PC-3 (cell line): ENCODE results near the gene CACNA2D2. TPM values are rescaled to one million over a fixed set of nuclear protein-coding genes. Genes with fewer than 3 reads are reported as not detected.

Experiments
- ATAC-seq: fragments of 200-7000 bp; cut with Tn5 transposase; 2 replicates; pipeline ENCODE4 v1.9.1; 2020; ENCODE audit warnings: mild to moderate bottlenecking, moderate library complexity
- BruUV-seq: library from RNA; stranded (reverse); fragments of 400-500 nt; replicated peaks from 2 replicates; lab custom pipeline; 2021; lab: Mats Ljungman, UMichigan
- CTCF ChIA-PET: fragments of 300-600 bp; sonication (Branson Sonifier 250); formaldehyde crosslinking; loops from one replicate; lab custom pipeline; 2022; ENCODE audit warnings: antibody characterized with exemption; lab: Charles Lee
- POLR2A ChIA-PET: fragments of 300-600 bp; sonication (Branson Sonifier 250); formaldehyde crosslinking; loops from one replicate; lab custom pipeline; 2022; ENCODE audit warnings: antibody characterized with exemption; ENCODE audit not compliant: unreplicated experiment; lab: Charles Lee
- DNase-seq: peaks from one replicate; pipeline ENCODE4 v3.0.0-alpha.2; 2015
- H2AFZ ChIP-seq: fragments of 300-600 bp; sonication (generic); 2 replicates; pipeline ENCODE4 v1.6.0; 2016; ENCODE audit warnings: antibody characterized with exemption, low read length
- H3F3A ChIP-seq: fragments of 300-600 bp; sonication (generic); one replicate; pipeline ENCODE4 v1.6.0; 2017; ENCODE audit warnings: antibody characterized with exemption, low read length, control low read depth, mild to moderate bottlenecking; ENCODE audit not compliant: unreplicated experiment
- H3K27ac ChIP-seq: fragments of 300-600 bp; sonication (generic); 2 replicates; pipeline ENCODE4 v1.5.1; 2016; ENCODE audit warnings: mild to moderate bottlenecking, low read length
- H3K27me3 ChIP-seq: fragments of 300-600 bp; sonication (generic); 2 replicates; pipeline ENCODE4 v1.6.1; 2016; ENCODE audit warnings: low read length, mixed read lengths
- H3K36me3 ChIP-seq: fragments of 300-600 bp; sonication (generic); 2 replicates; pipeline ENCODE4 v1.6.1; 2016; ENCODE audit warnings: low read depth, mixed run types, low read length, mixed read lengths
- H3K4me1 ChIP-seq: fragments of 300-600 bp; sonication (generic); 2 replicates; pipeline ENCODE4 v1.5.1; 2016; ENCODE audit warnings: low read length; ENCODE audit not compliant: insufficient read depth
- H3K4me2 ChIP-seq: fragments of 300-600 bp; sonication (generic); 2 replicates; pipeline ENCODE4 v1.6.0; 2016; ENCODE audit warnings: low read length
- H3K4me3 ChIP-seq: fragments of 300-600 bp; sonication (generic); 2 replicates; pipeline ENCODE4 v1.5.1; 2016; ENCODE audit warnings: mild to moderate bottlenecking, low read length, mixed read lengths
- H3K79me2 ChIP-seq: fragments of 300-600 bp; sonication (generic); 2 replicates; pipeline ENCODE4 v1.6.1; 2017; ENCODE audit warnings: low read length, mixed read lengths
- H3K9ac ChIP-seq: fragments of 300-600 bp; sonication (generic); 2 replicates; pipeline ENCODE4 v1.6.0; 2016; ENCODE audit warnings: mild to moderate bottlenecking, low read length
- H3K9me2 ChIP-seq: fragments of 300-600 bp; sonication (generic); replicated peaks from 2 replicates; pipeline ENCODE4 v1.6.1; 2016; ENCODE audit warnings: mixed run types, low read length, mixed read lengths
- H3K9me3 ChIP-seq: fragments of 300-600 bp; sonication (generic); 2 replicates; pipeline ENCODE4 v1.6.1; 2016; ENCODE audit warnings: low read length, mixed read lengths
- H4K20me1 ChIP-seq: fragments of 300-600 bp; sonication (generic); 2 replicates; pipeline ENCODE4 v1.6.1; 2016; ENCODE audit warnings: low read length, mixed read lengths
- EZH2 ChIP-seq: fragments of 300-600 bp; sonication (generic); IDR thresholded peaks from one replicate; pipeline ENCODE4 v1.6.1; 2017; ENCODE audit warnings: antibody characterized with exemption, mild to moderate bottlenecking, low read length; ENCODE audit not compliant: unreplicated experiment
- EZH2phosphoT487 ChIP-seq: fragments of 300-600 bp; sonication (generic); IDR thresholded peaks from 2 replicates; pipeline ENCODE4 v1.6.1; 2018; ENCODE audit warnings: mild to moderate bottlenecking, antibody characterized with exemption, low read length, borderline replicate concordance
- intact Hi-C: fragments of 100-400 bp; cut with micrococcal nuclease; formaldehyde crosslinking; loops from 2 replicates; pipeline ENCODE4 v1.9.0; 2023
- total RNA-seq: library from RNA; depleted of rRNA; stranded (reverse); fragments of >200 nt; gene quantifications from 2 replicates; pipeline ENCODE4 v1.2.3, GENCODE V29; 2014
- TF ChIP-seq, protein P1 (sequence below): fragments of 300-600 bp; sonication (generic); conservative IDR thresholded peaks from 2 replicates; pipeline ENCODE4 v1.5.1; 2017; ENCODE audit warnings: antibody characterized with exemption, low read depth, mild to moderate bottlenecking, low read length

The CACNA2D2 gene
- total RNA-seq, 1 experiment from 2014 or later = 0.44 TPM

GRCh38 chr3:50415816-50416215, 87.6 kb downstream of the CACNA2D2 start:
- no peak overlapping the region for H3K9ac ChIP-seq
- intact Hi-C loops = no loop called here
- H2AFZ ChIP-seq = no peak overlapping the region
- no peak overlapping the region for H3K4me2 ChIP-seq
- BruUV-seq = no TSS peak
- no peaks in the 10 kb centered on the region for H3K4me1 ChIP-seq
- no peaks in the 10 kb centered on the region for H4K20me1 ChIP-seq
- DNase-seq (no peak), ATAC-seq (no peak)
- no peaks in the 10 kb centered on the region for H3K27me3 ChIP-seq
- no peaks in the 10 kb centered on the region for H3F3A ChIP-seq
- H3K9me3 ChIP-seq = no peaks in the 10 kb centered on the region
- H3K4me3 ChIP-seq = no peak overlapping the region
- no peak for TF ChIP-seq EZH2
- TF ChIP-seq EZH2phosphoT487 = no peak
- TF ChIP-seq, protein P1, sequence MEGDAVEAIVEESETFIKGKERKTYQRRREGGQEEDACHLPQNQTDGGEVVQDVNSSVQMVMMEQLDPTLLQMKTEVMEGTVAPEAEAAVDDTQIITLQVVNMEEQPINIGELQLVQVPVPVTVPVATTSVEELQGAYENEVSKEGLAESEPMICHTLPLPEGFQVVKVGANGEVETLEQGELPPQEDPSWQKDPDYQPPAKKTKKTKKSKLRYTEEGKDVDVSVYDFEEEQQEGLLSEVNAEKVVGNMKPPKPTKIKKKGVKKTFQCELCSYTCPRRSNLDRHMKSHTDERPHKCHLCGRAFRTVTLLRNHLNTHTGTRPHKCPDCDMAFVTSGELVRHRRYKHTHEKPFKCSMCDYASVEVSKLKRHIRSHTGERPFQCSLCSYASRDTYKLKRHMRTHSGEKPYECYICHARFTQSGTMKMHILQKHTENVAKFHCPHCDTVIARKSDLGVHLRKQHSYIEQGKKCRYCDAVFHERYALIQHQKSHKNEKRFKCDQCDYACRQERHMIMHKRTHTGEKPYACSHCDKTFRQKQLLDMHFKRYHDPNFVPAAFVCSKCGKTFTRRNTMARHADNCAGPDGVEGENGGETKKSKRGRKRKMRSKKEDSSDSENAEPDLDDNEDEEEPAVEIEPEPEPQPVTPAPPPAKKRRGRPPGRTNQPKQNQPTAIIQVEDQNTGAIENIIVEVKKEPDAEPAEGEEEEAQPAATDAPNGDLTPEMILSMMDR = no peak
- CTCF ChIA-PET = no interaction called here
- no peaks in the 10 kb centered on the region for H3K79me2 ChIP-seq
- H3K36me3 ChIP-seq = no peaks in the 10 kb centered on the region
- POLR2A ChIA-PET = no interaction called here
- no peak overlapping the region for H3K27ac ChIP-seq
- H3K9me2 ChIP-seq = no peaks in the 10 kb centered on the region

GRCh38 chr3:50415061-50415460, 88.4 kb downstream of the CACNA2D2 start:
- POLR2A ChIA-PET = no interaction called here
- DNase-seq = no peak
- BruUV-seq = no TSS peak
- no peak overlapping the region for H3K4me2 ChIP-seq
- H2AFZ ChIP-seq = no peak overlapping the region
- no peaks in the 10 kb centered on the region for H3F3A ChIP-seq
- no peaks in the 10 kb centered on the region for H3K79me2 ChIP-seq
- H3K9me2 ChIP-seq = no peaks in the 10 kb centered on the region
- ATAC-seq = 0 out of 2 replicates have a peak, but pooled peaks have one; percentile 15
- no peak overlapping the region for H3K27ac ChIP-seq
- H3K9ac ChIP-seq = no peak overlapping the region
- no peaks in the 10 kb centered on the region for H3K9me3 ChIP-seq
- H3K4me1 ChIP-seq = no peaks in the 10 kb centered on the region
- TF ChIP-seq EZH2phosphoT487 (no peak), EZH2 (no peak)
- TF ChIP-seq, protein P1 = peak; percentile 46; the same call in 1 of the 2 replicates
- H4K20me1 ChIP-seq = no peaks in the 10 kb centered on the region
- CTCF ChIA-PET = no interaction called here
- no peaks in the 10 kb centered on the region for H3K36me3 ChIP-seq
- intact Hi-C loops = no loop called here
- H3K27me3 ChIP-seq = no peaks in the 10 kb centered on the region
- no peak overlapping the region for H3K4me3 ChIP-seq

- H3K4me3 ChIP-seq = no peak overlapping the region
- no peak overlapping the region for H3K27ac ChIP-seq
- H3K36me3 ChIP-seq = no peaks in the 10 kb centered on the region
- no peaks in the 10 kb centered on the region for H4K20me1 ChIP-seq
- no peaks in the 10 kb centered on the region for H3K9me3 ChIP-seq
- no peaks in the 10 kb centered on the region for H3F3A ChIP-seq
- no peaks in the 10 kb centered on the region for H3K9me2 ChIP-seq
- H3K79me2 ChIP-seq = no peaks in the 10 kb centered on the region
- ATAC-seq = no peak
- ChIA-PET POLR2A (no interaction called here), CTCF (no interaction called here)
- DNase-seq = no peak
- H3K4me2 ChIP-seq = no peak overlapping the region
- TF ChIP-seq EZH2phosphoT487 (no peak), EZH2 (no peak)
- TF ChIP-seq, protein P1 = no peak
- H3K9ac ChIP-seq = no peak overlapping the region
- BruUV-seq = no TSS peak
- H2AFZ ChIP-seq = no peak overlapping the region
- no peaks in the 10 kb centered on the region for H3K4me1 ChIP-seq
- H3K27me3 ChIP-seq = peaks cover 4% of the 10 kb centered on the region; the same call in 1 of the 2 replicates
- intact Hi-C loops = no loop called here
Measured at GRCh38 chr3:50414616-50415015, 88.8 kb downstream of the CACNA2D2 start.
